ENCODE results near the gene MATCAP1.

The MATCAP1 gene

GRCh38 chr16:67190448-67191399 is 7.0 kb upstream of the MATCAP1 start:
- no peak for TF ChIP-seq CTCF (IDR thresholded peaks at IDR 0.05; ENCODE audit: low read depth, low read length, missing control alignments)
- DNase-seq (ENCODE audit: extremely low read depth, low read depth), result no peak
- no peak overlapping the region for H3K4me3 ChIP-seq (replicated peaks; ENCODE audit: low read depth, low read length)

- no peak for DNase-seq (ENCODE audit: extremely low read depth, low read depth)
- TF ChIP-seq CTCF (IDR thresholded peaks at IDR 0.05; ENCODE audit: low read depth, low read length, missing control alignments), result no peak
Measured at GRCh38 chr16:67190041-67190440, 6.3 kb upstream of the MATCAP1 start, which contains the start of gene EXOC3L1. Gene EXOC3L1 (minus strand): TSS chr16:67190136. CDS start chr16:67189676, 460 bp downstream.

GRCh38 chr16:67188798-67189197 is 5.0 kb upstream of the MATCAP1 start:
- no peak overlapping the region for H3K4me3 ChIP-seq (replicated peaks; ENCODE audit: low read depth, low read length)
- no peak for TF ChIP-seq CTCF (IDR thresholded peaks at IDR 0.05; ENCODE audit: low read depth, low read length, missing control alignments)
- DNase-seq (ENCODE audit: extremely low read depth, low read depth), result no peak

More at GRCh38 chr16:67190041-67190440, 6.3 kb upstream of the MATCAP1 start, which contains the start of gene EXOC3L1:
- H3K4me3 ChIP-seq (replicated peaks; ENCODE audit: low read depth, low read length), result no peak within 1 kb of the TSS

- no peak for TF ChIP-seq CTCF (IDR thresholded peaks at IDR 0.05; ENCODE audit: low read depth, low read length, missing control alignments)
- H3K4me3 ChIP-seq (replicated peaks; ENCODE audit: low read depth, low read length), result no peak overlapping the region
- DNase-seq (ENCODE audit: extremely low read depth, low read depth), result no peak
Measured at GRCh38 chr16:67188323-67188722, 4.6 kb upstream of the MATCAP1 start.

GRCh38 chr16:67187175-67187890 is 3.6 kb upstream of the MATCAP1 start:
- no peak for DNase-seq (ENCODE audit: extremely low read depth, low read depth)
- no peak overlapping the region for H3K4me3 ChIP-seq (replicated peaks; ENCODE audit: low read depth, low read length)
- no peak for TF ChIP-seq CTCF (IDR thresholded peaks at IDR 0.05; ENCODE audit: low read depth, low read length, missing control alignments)

GRCh38 chr16:67186550-67186950 is 2.8 kb upstream of the MATCAP1 start:
- no peak overlapping the region for H3K4me3 ChIP-seq (replicated peaks; ENCODE audit: low read depth, low read length)
- TF ChIP-seq CTCF (IDR thresholded peaks at IDR 0.05; ENCODE audit: low read depth, low read length, missing control alignments), result no peak
- no peak for DNase-seq (ENCODE audit: extremely low read depth, low read depth)
